OCI-M2 (cell line): ENCODE measurements around the gene CHDH.

Source experiments
- DNase-seq: peaks from one replicate; lab custom pipeline; 2025; ENCODE audit not compliant: unreplicated experiment; lab: John Stamatoyannopoulos, UW

The CHDH gene

DNA sequence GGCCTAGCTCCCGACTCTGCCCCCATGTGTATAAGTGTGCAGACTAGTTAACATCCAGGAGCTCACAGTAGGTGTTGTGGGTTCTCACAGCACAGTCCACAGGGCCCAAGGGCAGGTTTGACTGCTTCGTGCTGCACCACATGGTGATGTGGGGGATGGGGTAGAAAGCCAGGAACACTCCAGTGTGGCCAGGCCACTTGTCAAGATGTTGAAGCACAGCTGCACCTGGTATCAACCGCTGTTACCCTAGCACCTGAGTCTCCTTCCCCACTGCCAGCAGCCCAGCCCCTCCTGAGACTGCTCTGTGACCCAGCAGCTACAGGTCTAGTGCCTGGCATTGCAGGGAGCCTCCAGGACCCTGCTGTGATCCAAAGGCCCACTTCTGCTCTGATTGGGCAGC lies 53.4 kb downstream of the CHDH start:
- no peak for DNase-seq

DNA sequence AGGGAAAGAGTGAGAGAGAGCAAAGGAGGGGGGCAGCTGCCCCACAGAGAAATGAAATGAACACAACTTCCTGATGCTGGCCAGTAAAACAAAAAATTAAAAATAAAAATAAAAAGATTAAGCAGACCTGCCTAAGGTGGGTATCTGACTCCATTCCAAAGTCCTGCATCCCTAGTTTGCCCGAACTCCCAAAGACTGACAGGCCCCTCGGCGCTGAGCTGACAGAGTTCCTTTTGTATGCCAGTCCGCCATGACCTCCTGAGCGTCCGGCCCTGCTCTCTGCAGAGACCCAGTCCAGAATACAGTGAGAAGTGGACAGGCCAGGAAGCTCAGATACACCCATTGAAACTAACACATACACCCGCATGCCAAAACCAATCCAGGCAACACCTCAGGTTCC lies 54.9 kb downstream of the CHDH start:
- DNase-seq, result no peak

DNA sequence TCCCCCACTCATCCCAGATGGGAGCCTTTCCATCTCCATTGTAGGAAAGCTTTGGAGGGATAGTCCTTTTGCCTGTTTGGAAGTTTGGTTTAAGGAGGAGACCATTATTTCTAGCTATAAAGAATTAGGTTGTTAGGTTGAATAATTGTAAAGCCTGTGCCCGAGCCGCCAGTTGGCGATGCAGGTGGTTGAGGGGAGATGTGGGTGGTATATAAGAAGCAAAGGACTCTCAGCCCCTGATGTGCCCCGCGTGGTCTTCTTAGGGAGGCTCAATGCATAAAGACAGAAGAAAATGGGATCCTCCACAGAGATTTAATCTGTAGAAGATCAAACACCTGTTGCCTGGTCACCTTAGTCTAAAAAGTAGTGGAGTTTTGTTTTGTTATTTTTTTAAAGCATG lies 55.7 kb downstream of the CHDH start:
- no peak for DNase-seq

DNA sequence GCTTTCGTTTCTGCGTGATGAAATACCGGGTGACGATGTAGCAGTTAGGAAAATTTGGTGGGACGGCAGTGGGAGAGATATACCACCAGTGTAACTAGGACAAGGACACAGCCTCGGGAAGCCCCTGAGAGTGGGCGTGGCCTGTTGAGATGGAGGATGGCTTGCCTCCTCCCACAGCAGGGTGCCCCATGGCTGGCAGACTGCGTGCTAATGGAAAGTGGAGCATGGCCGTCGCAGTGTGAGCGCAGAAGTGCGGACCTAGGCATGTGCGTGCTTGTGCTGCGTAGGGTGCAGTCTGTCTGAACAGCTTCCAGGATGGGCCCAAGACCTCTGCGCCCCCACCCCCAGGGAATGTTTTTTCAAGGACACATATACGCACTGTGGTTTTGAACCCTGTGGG lies 56.8 kb downstream of the CHDH start:
- DNase-seq, result no peak

DNA sequence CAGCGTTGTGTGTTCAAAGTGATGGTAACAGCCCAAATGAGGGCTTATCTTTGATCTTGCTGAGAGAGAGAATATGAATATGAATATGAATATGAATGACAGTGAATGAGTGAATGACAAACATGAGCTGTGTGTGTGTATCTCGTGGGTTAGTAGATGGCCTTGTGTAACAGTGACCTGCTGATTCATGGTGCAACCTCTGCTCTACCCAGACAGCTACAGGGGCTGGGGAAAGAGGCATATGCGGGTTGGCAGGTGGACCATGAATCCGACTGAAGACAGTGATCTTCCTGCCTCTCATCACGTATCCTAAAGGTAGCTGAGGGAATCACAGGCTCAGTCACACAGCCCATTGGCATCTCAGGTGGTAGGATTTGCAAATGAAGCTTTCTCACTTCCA lies 58.2 kb downstream of the CHDH start:
- DNase-seq, result no peak

- no peak for DNase-seq
Measured at GRCh38 chr3:53787016-53787415, 59.2 kb downstream of the CHDH start.

- DNase-seq, result no peak
Measured at GRCh38 chr3:53780806-53781205, 65.4 kb downstream of the CHDH start.

DNA sequence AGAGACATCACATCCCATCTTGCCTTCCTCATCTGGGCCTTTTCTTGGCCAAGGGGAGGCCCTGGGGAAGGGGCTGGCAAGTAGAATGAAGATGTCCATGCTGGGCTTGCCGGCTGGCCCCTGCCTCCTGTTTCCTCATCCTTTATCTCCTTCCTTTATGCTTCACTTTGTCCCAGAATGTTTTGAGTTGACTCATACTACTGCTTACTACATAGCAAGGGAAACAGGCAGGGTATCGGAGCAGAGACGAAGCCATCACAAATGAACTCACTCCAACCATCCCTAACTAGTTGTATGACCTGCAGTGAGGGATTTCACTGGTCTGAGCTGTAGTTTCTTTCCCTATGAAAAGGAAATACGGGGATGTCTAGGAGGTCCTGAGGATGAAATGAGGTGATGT lies 66.0 kb downstream of the CHDH start:
- no peak for DNase-seq

DNA sequence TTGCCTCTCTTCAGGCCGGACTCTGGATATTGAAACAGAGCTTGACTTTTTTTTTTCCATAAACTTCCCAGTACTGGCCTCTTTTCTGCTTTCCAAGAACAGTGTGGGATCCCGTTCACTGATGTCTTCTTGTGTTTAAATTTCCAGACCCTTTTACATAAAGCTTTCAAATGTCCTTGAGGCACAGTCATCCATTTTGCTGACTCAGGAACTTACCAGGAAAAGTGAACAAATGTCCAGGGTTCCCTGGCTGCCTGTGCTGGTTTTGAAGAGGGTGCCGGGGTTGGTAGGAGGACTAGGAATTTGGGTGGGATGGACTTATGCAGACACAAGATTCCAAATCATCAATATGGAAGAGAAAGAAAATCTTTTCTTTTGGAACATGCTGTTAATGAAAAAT lies 68.1 kb downstream of the CHDH start:
- DNase-seq, result no peak

GRCh38 chr3:53777468-53777867 lies 68.8 kb downstream of the CHDH start:
- no peak for DNase-seq

GRCh38 chr3:53776494-53777101 lies 69.6 kb downstream of the CHDH start:
- no peak for DNase-seq

DNA sequence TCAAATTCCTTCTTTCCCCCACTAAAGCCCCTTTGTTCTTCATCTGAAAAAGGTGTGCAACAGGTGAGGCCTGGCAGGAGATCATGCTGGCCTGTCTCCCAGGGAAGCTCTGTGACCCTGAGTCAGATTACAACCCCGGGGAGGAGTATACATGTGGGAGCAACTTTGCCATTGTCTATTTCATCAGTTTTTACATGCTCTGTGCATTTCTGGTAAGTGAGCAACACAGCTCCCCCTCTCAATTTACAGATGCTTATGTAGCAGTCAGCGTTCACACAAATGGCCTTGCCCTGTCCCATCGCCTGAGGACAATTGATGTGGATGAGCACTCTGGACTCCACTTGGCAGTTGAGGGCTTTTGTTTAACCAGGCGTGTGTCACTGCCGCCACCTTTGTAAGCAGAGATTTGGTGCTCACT lies 70.4 kb downstream of the CHDH start:
- DNase-seq, result no peak

GRCh38 chr3:53775018-53775417 lies 71.2 kb downstream of the CHDH start:
- DNase-seq, result no peak

DNA sequence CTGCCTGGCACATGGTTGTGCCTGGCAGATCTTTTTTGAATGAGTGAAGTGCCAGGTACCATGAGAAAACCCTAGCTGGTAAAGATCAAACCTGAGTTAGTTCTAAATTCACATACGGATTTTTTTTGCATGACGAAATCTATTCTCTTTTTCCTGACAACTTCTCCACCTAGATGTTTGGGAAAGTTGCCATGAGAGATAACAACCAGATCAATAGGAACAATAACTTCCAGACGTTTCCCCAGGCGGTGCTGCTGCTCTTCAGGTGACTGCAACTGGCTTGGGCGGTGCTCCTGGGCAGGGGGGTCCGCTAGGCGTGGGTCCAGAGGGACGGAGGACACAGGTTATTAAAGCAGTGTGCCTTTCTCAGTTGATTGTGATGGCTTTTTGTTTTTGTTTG lies 71.8 kb downstream of the CHDH start:
- DNase-seq, result no peak

DNA sequence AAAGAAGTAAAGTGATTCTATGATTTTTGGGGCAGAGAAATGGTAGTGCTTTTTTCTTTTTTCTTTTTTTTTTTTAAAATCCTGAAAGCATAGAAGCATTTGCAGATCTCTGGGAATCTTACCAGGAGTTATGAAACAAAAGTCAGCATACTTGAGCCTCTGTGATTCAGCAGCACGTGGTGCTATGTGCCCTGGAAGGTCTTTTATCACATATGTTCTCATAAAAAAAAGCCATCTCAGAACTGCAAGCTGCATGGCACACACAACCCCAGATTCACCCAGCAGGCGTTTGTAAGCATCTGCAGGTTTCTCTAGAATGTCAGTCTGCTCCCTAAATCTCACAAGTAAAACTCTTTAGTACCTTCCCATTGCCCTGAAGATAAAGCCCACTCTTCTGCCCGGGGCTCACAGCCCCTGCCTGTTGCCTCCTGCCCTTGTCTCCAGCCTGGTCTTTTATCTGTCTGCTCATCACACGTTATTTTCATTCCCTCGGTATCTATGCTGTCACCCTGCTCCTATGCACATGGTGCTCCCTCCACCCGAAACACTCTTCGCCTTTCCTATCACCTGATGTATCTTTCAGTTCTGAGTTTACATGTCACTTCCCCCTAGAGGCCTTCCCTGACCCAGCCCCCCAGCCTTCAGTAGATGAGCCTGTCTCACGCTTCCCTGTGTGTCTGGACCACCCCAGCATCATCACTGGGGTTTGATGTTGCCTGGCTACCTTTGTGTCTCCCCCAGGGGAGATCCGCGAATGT lies 72.4 kb downstream of the CHDH start:
- DNase-seq, result no peak

DNA sequence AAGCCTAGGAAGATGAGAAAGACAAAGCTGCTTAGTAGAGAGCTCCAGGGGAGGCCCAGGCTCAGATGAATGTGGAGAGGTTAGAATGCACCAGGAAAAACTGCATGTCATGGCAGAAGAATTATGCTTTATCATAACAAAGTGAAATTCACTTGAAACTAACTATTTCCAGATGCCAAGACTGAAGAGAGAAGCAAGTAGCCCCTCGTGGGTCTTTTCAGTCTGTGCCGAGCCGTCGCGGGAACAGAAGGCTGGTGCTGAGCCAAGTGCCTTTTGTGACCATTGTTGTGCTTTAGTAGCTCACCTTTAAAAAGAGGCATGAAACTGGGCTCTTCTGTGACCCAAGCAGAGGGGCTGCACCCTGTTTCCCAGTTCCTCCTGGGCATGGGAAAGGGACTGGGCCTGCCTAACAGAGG lies 73.2 kb downstream of the CHDH start:
- DNase-seq, result no peak

- no peak for DNase-seq
Measured at GRCh38 chr3:53772562-53772961, 73.7 kb downstream of the CHDH start.

DNA sequence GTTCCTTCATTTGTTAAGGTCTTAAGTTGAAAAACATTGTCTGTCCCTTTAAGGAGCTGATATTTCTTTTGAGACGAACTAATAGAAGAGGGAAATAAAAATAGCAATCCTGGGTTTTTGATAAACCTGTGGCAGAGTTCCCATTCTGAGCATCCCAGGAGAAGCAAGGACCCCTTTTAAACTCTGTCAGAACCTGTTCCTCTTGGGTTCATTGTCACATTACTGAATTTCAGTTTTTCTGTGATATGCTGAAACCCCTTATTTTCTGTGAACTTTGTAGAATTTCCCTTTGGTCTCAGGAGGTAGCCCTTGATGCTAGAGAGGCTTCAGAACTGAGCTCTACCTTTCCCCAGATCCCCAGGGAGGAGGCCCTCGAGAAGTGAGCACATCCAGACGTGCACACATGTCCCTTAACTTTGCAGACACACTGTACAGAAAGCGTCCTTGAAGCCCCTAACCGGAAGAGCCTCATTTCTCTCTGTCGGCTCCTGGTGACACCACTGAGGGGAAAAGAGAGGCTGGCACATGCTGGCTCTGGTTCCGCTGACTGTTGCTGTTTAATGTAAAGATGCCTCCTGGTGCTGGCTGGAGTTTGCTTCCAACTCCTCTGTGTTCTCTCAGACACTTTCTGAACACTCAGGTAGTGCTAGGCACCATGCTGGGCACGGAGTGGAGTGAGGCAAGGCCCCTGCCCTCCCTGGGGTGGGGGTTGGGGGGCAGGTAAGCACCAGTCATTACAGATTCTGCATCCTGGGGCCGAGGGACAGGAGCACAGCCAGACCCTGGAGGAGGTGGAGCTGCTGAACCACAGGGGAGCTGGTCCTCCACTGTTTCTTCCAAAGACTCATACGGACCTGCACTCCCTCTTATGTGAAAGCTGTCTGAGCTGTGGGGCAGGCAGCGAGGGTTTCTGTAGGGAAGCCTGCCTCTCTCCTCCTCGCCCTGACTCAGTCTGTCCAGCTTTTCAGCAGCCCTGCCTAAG lies 77.5 kb downstream of the CHDH start:
- DNase-seq, result no peak

DNA sequence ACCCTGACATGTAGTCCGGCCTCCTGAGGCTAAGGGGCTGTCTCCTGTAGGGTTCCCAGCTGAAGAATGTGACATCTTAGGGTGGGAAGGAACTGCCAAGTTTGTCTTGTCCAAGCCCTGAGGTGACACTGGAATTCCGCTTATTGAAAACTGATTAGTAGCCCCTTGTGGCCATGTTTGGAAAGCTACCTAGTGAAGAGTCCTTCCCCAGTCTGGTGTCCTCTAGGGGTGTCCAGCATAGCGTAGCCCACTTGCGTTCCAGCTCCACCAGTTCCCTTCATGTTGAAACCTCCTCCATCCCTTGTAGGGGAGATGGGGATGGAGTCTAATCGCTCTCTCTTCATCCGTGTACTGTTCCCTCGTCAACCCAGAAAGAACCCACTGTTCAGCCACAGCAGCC lies 79.5 kb downstream of the CHDH start:
- no peak for DNase-seq

DNA sequence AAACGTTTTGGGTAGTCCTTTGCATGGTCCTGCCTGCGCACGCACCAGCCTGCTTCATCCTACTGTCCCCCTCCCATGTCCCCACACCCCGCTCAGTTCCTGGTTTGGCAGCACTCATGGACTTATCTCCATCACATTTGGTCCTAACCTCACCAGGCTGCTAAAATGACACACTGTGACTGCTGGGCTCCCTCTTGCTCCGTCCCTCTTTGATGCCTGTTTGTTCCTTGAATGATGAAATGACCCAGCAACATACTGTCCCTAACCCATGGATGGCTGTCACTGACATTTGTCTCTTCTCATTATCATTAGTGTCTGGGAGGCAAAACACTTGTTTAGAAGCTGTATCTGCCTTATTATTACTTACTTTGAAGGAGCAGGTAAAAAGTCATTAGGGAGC lies 80.5 kb downstream of the CHDH start:
- DNase-seq, result no peak

GRCh38 chr3:53764026-53764775 lies 82.0 kb downstream of the CHDH start:
- no peak for DNase-seq
